K562 (cell line): ENCODE data around the gene ZFP64. TPM values are rescaled to one million over a fixed set of nuclear protein-coding genes. Genes with fewer than 3 reads are reported as not detected.

Experiments
- ATAC-seq: fragments of 200-7000 bp; cut with Tn5 transposase; 3 replicates; pipeline ENCODE4 v1.9.1; 2020; ENCODE audit warnings: moderate library complexity
- BruUV-seq: library from RNA; stranded (reverse); fragments of 400-500 nt; replicated peaks from 2 replicates; lab custom pipeline; 2021; lab: Mats Ljungman, UMichigan
- CTCF ChIA-PET: fragments of 300-600 bp; formaldehyde crosslinking; extraction: SDS; loops from one replicate; lab custom pipeline; 2021; ENCODE audit warnings: low intra/inter-chr PET ratio; lab: Yijun Ruan, JAX
- POLR2A ChIA-PET: fragments of 300-600, 350-650 bp; sonication (Branson Sonifier 250); formaldehyde crosslinking; extraction: SDS; loops from one replicate; lab custom pipeline; 2021; ENCODE audit warnings: antibody characterized with exemption, inconsistent platforms; lab: Yijun Ruan, JAX
- DNase-seq, 4 experiments: peaks; one replicate each; pipeline versions ENCODE4 v3.0.0 to v3.0.0-alpha.2; 2011 to 2018; ENCODE audit warnings: low spot score in 3 of 4, mixed read lengths in 3 of 4; ENCODE audit errors: extremely low read depth in 1 of 4
- FAIRE-seq: peaks from 2 replicates; lab custom pipeline; 2011; peaks lifted over from hg19 to GRCh38; lab: Jason Lieb, UNC
- H2AFZ ChIP-seq: 2 replicates; pipeline ENCODE4 v1.6.0; 2011; ENCODE audit warnings: low read depth, low read length, control low read depth, inconsistent platforms
- H3K27ac ChIP-seq: fragments of 200-600 bp; 3 replicates; pipeline ENCODE4 v1.8.0; 2011; ENCODE audit warnings: low read depth, mild to moderate bottlenecking, control low read depth, inconsistent platforms, low read length, moderate library complexity, mixed read lengths; ENCODE audit errors: extremely low read depth
- H3K27me3 ChIP-seq, 2 experiments: fragments of 300-600 bp in 1 of 2; 2 replicates in 1 of 2; 3 replicates in 1 of 2; pipeline versions ENCODE4 v1.6.0 to v1.8.0; 2011; ENCODE audit warnings: inconsistent platforms in 2 of 2, low read length in 2 of 2, mild to moderate bottlenecking in 1 of 2, mixed read lengths in 1 of 2, moderate library complexity in 1 of 2; ENCODE audit not compliant: control insufficient read depth in 2 of 2, insufficient read depth in 2 of 2
- H3K36me3 ChIP-seq: fragments of 300-600 bp; 3 replicates; pipeline ENCODE4 v1.8.0; 2011; ENCODE audit warnings: mild to moderate bottlenecking, low read length, inconsistent platforms; ENCODE audit not compliant: control insufficient read depth, insufficient read depth
- H3K4me1 ChIP-seq, 2 experiments: fragments of 200-600 bp in 1 of 2; replicated peaks in 1 of 2; 2 replicates in 1 of 2; 3 replicates in 1 of 2; pipeline versions ENCODE4 v1.5.1 to v1.8.0; 2011; ENCODE audit warnings: inconsistent platforms in 2 of 2, low read length in 2 of 2, mild to moderate bottlenecking in 1 of 2, mixed read lengths in 1 of 2, moderate library complexity in 1 of 2; ENCODE audit not compliant: control insufficient read depth in 2 of 2, insufficient read depth in 2 of 2
- H3K4me2 ChIP-seq: 2 replicates; pipeline ENCODE4 v1.6.1; 2011; ENCODE audit warnings: low read length, control low read depth, inconsistent platforms, mixed read lengths; ENCODE audit not compliant: insufficient read depth
- H3K4me3 ChIP-seq: fragments of 200-600 bp; sonication (generic), shearing (Covaris generic); 2 replicates; pipeline ENCODE4 v1.5.1; 2016; ENCODE audit warnings: control low read depth, inconsistent platforms
- H3K79me2 ChIP-seq: fragments of 200-600 bp; 3 replicates; pipeline ENCODE4 v1.8.0; 2011; ENCODE audit warnings: low read length, inconsistent platforms; ENCODE audit not compliant: control insufficient read depth, insufficient read depth
- H3K9ac ChIP-seq, 2 experiments: 2 replicates each; pipeline versions ENCODE4 v1.6.0 to v1.6.1; 2011; ENCODE audit warnings: low read depth in 2 of 2, low read length in 2 of 2, control low read depth in 1 of 2, inconsistent platforms in 1 of 2, mild to moderate bottlenecking in 1 of 2, mixed read lengths in 1 of 2; ENCODE audit not compliant: insufficient read depth in 1 of 2
- H3K9me1 ChIP-seq: one replicate; pipeline ENCODE4 v1.6.0; 2011; ENCODE audit warnings: inconsistent platforms, mild to moderate bottlenecking, low read length, moderate library complexity; ENCODE audit not compliant: control insufficient read depth, insufficient read depth
- H3K9me3 ChIP-seq: replicated peaks from 2 replicates; pipeline ENCODE4 v1.5.1; 2011; ENCODE audit warnings: low read depth, low read length, inconsistent platforms; ENCODE audit not compliant: control insufficient read depth, insufficient read depth
- H4K20me1 ChIP-seq: replicated peaks from 2 replicates; pipeline ENCODE4 v1.6.1; 2011; ENCODE audit warnings: low read length, inconsistent platforms, mixed read lengths; ENCODE audit not compliant: control insufficient read depth, insufficient read depth
- KDM4B ChIP-seq, 2 experiments: fragments of 450-650 bp in 1 of 2; sonication (generic) in 1 of 2; IDR thresholded peaks; 2 replicates each; pipeline ENCODE4 v1.6.1; 2016 to 2017; ENCODE audit warnings: borderline replicate concordance in 2 of 2, antibody characterized with exemption in 1 of 2, low read depth in 1 of 2, mild to moderate bottlenecking in 1 of 2
- NFE2L1 ChIP-seq: fragments of 450-650 bp; IDR thresholded peaks from 2 replicates; pipeline ENCODE4 v1.6.1; 2016; ENCODE audit warnings: missing genetic modification characterization, low read depth, mild to moderate bottlenecking, missing compliant biosample characterization, moderate library complexity, borderline replicate concordance
- NFIC ChIP-seq: fragments of 450-650 bp; IDR thresholded peaks from 2 replicates; pipeline ENCODE4 v1.6.1; 2017; ENCODE audit warnings: mild to moderate bottlenecking, inconsistent platforms
- RBM14 ChIP-seq: fragments of 200-400 bp; formaldehyde crosslinking; IDR thresholded peaks from 2 replicates; pipeline ENCODE4 v1.6.1; 2018; ENCODE audit warnings: low read depth, mild to moderate bottlenecking, low read length, moderate library complexity, borderline replicate concordance; ENCODE audit not compliant: insufficient read depth
- ZC3H11A ChIP-seq: IDR thresholded peaks from 2 replicates; pipeline ENCODE4 v1.6.1; 2012; ENCODE audit warnings: low read depth, low read length, improper control_type of control experiment
- WGBS: fragments of 100-300 bp; shearing (Covaris generic); methylation state at CpG from one replicate; pipeline ENCODE4 v1.1.6; 2016; ENCODE audit warnings: low coverage, mixed read lengths; ENCODE audit not compliant: insufficient coverage; ENCODE audit errors: missing lambda C conversion rate; 5-methylcytosine and 5-hydroxymethylcytosine counted together
- in situ Hi-C: fragments of 300-500 bp; cut with MboI; formaldehyde crosslinking; loops from 4 replicates; pipeline ENCODE4 v1.15.0; 2018; ENCODE audit warnings: inconsistent platforms, mixed read lengths
- intact Hi-C: fragments of 100-400 bp; cut with micrococcal nuclease; formaldehyde crosslinking; loops from 2 replicates; pipeline ENCODE4 v1.14.2; 2022
- polyA plus RNA-seq, 8 experiments: library from polyadenylated mRNA; depleted of rRNA in 4 of 8; stranded (reverse) in 5 of 8; unstranded in 3 of 8; fragments of >200 nt; fragmentation: Nextera tagmentation in 2 of 8; fragmentation: Illumina TruSeq in 1 of 8; extraction: Ambion mirVana in 2 of 8; extraction: Trizol in 1 of 8; gene quantifications; 2 replicates each; pipeline versions ENCODE4 v1.2.1 to v1.2.3, GENCODE V29; 2011 to 2014; ENCODE audit warnings: inconsistent platforms in 1 of 8, missing spikeins in 1 of 8
- total RNA-seq, 7 experiments: library from RNA; depleted of rRNA in 6 of 7; stranded (reverse); fragments of >200 nt in 6 of 7; fragmentation: Illumina TruSeq in 2 of 7; extraction: Trizol in 2 of 7; gene quantifications; 2 replicates each; pipeline versions ENCODE4 v1.2.1 to v1.2.3, GENCODE V29; 2011 to 2021; ENCODE audit warnings: low replicate concordance in 1 of 7
- TF ChIP-seq, protein P1 (sequence below): fragments of 450-650 bp; formaldehyde crosslinking; IDR thresholded peaks from 2 replicates; pipeline ENCODE4 v1.4.0; 2020; ENCODE audit warnings: mild to moderate bottlenecking, mixed read lengths
- TF ChIP-seq, protein P2 (sequence below): fragments of 450-650 bp; formaldehyde crosslinking; conservative IDR thresholded peaks from 2 replicates; pipeline ENCODE4 v1.4.0; 2022; ENCODE audit warnings: mild to moderate bottlenecking, missing genetic modification characterization
- TF ChIP-seq, protein P3 (sequence below): sonication (generic); formaldehyde crosslinking; IDR thresholded peaks from 2 replicates; pipeline ENCODE4 v1.8.1; 2023; ENCODE audit warnings: mild to moderate bottlenecking, missing genetic modification reagents
- TF ChIP-seq, protein P4 (sequence below): fragments of 250-450 bp; sonication (Bioruptor Pico); IDR thresholded peaks from 2 replicates; pipeline ENCODE4 v1.6.1; 2021; ENCODE audit warnings: mild to moderate bottlenecking
- TF ChIP-seq, protein P5 (sequence below): fragments of 450-650 bp; formaldehyde crosslinking; IDR thresholded peaks from 2 replicates; pipeline ENCODE4 v1.4.0; 2022; ENCODE audit warnings: mild to moderate bottlenecking, moderate library complexity

ZFP64 gene
- total and polyA plus RNA-seq, 9 of the 15 experiments (the other 6 are each of a cell fraction or from before 2014, with no cell fraction given), result 1.4 to 13.4 (median 7.0) TPM

DNA sequence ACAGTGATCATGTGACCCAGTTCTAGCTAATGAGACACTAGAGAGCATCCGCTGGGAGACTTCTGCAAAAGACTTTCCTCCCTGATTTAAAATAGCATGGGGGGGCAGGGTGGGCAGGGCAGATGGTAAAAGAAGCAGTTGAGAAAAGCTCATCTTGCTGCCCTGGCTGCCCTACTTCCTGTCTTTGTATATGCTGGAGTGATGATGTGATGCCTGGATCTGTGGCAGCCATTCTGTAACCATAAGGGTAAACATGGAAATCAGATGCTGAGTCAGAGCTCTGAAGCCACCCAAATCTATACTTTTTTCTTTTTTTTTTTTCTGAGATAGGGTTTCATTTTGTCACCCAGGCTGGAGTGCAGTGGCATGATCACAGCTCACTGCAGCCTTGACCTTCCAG, 25.4 kb downstream of the ZFP64 start (continued):
- TF ChIP-seq, protein P1, sequence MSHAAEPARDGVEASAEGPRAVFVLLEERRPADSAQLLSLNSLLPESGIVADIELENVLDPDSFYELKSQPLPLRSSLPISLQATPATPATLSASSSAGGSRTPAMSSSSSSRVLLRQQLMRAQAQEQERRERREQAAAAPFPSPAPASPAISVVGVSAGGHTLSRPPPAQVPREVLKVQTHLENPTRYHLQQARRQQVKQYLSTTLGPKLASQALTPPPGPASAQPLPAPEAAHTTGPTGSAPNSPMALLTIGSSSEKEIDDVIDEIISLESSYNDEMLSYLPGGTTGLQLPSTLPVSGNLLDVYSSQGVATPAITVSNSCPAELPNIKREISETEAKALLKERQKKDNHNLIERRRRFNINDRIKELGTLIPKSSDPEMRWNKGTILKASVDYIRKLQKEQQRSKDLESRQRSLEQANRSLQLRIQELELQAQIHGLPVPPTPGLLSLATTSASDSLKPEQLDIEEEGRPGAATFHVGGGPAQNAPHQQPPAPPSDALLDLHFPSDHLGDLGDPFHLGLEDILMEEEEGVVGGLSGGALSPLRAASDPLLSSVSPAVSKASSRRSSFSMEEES (CRISPR knock-in tag), result peak; percentile 50; the same call in 1 of the 2 replicates

DNA sequence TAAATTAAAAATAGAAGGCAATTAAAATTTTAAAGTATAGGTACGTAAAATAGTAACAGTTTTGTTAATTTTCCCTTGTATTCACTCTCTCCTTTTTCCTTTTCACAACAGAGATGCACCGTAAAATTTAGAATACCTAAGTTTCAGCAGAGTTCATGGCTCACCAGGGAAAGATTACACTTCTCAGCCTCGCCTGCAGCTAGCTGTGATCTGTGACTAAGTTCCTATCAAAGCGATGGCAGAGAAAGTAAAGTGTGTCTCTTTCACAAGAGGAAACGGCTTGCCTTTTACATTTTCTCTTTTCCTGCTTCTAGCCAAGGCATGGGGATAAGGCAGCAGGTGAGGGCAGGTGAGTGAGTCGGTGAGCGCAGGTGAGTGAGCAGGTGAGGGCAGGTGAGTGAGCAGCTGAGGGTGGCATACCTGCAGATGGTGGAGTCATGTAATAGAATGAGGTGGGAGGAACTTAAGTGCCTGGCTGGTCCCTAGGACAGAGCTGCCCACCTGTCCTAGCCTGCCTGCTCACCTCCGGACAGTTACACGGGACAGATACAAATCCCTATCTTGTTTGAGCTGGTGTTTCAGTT, 30.9 kb downstream of the ZFP64 start:
- H3K79me2 ChIP-seq, result no peaks in the 10 kb centered on the region
- intact Hi-C loops, result no loop called here
- peaks cover 57% of the 10 kb centered on the region for H3K36me3 ChIP-seq
- ChIA-PET CTCF (no interaction called here), POLR2A (no interaction called here)
- no peak overlapping the region for H2AFZ ChIP-seq
- DNase-seq (no peak), ATAC-seq (no peak), FAIRE-seq (no peak)
- in situ Hi-C loops, result no loop called here
- TF ChIP-seq NFE2L1 (tag) (no peak), KDM4B (IDR thresholded peaks at IDR 0.05; ENCODE audit: borderline replicate concordance in 2 of 2, low read depth in 1 of 2) (no peak), NFIC (no peak), RBM14 (no peak), ZC3H11A (no peak)
- TF ChIP-seq, protein P2, sequence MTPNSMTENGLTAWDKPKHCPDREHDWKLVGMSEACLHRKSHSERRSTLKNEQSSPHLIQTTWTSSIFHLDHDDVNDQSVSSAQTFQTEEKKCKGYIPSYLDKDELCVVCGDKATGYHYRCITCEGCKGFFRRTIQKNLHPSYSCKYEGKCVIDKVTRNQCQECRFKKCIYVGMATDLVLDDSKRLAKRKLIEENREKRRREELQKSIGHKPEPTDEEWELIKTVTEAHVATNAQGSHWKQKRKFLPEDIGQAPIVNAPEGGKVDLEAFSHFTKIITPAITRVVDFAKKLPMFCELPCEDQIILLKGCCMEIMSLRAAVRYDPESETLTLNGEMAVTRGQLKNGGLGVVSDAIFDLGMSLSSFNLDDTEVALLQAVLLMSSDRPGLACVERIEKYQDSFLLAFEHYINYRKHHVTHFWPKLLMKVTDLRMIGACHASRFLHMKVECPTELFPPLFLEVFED (CRISPR knock-in tag), result no peak
- TF ChIP-seq, protein P3, sequence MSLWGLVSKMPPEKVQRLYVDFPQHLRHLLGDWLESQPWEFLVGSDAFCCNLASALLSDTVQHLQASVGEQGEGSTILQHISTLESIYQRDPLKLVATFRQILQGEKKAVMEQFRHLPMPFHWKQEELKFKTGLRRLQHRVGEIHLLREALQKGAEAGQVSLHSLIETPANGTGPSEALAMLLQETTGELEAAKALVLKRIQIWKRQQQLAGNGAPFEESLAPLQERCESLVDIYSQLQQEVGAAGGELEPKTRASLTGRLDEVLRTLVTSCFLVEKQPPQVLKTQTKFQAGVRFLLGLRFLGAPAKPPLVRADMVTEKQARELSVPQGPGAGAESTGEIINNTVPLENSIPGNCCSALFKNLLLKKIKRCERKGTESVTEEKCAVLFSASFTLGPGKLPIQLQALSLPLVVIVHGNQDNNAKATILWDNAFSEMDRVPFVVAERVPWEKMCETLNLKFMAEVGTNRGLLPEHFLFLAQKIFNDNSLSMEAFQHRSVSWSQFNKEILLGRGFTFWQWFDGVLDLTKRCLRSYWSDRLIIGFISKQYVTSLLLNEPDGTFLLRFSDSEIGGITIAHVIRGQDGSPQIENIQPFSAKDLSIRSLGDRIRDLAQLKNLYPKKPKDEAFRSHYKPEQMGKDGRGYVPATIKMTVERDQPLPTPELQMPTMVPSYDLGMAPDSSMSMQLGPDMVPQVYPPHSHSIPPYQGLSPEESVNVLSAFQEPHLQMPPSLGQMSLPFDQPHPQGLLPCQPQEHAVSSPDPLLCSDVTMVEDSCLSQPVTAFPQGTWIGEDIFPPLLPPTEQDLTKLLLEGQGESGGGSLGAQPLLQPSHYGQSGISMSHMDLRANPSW (CRISPR knock-in tag), result no peak
- TF ChIP-seq, protein P4, sequence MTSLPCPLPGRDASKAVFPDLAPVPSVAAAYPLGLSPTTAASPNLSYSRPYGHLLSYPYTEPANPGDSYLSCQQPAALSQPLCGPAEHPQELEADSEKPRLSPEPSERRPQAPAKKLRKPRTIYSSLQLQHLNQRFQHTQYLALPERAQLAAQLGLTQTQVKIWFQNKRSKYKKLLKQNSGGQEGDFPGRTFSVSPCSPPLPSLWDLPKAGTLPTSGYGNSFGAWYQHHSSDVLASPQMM (CRISPR knock-in tag), result no peak
- TF ChIP-seq, protein P5, sequence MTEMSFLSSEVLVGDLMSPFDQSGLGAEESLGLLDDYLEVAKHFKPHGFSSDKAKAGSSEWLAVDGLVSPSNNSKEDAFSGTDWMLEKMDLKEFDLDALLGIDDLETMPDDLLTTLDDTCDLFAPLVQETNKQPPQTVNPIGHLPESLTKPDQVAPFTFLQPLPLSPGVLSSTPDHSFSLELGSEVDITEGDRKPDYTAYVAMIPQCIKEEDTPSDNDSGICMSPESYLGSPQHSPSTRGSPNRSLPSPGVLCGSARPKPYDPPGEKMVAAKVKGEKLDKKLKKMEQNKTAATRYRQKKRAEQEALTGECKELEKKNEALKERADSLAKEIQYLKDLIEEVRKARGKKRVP, result no peak
- H3K9me3 ChIP-seq, result no peaks in the 10 kb centered on the region
- no peak overlapping the region for H3K9ac ChIP-seq
- H4K20me1 ChIP-seq, result no peaks in the 10 kb centered on the region
- H3K27me3 ChIP-seq, result no peaks in the 10 kb centered on the region
- H3K4me2 ChIP-seq, result no peak overlapping the region
- no peak overlapping the region for H3K4me3 ChIP-seq
- no peaks in the 10 kb centered on the region for H3K4me1 ChIP-seq
- no peaks in the 10 kb centered on the region for H3K9me1 ChIP-seq
- H3K27ac ChIP-seq, result no peak overlapping the region
- 96% methylated on average over 9 of the region's 9 CpGs for WGBS
- BruUV-seq, result no TSS peak
